ENCODE measurements around the gene ARPC4.
"Not testable (repeated sequence)": the region's sequence is repeated elsewhere in the genome, so short reads cannot be mapped to it uniquely, and the experiment has no call there.

The ARPC4 gene

GRCh38 chr3:9848860-9849259, 56.0 kb downstream of the ARPC4 start:
- not testable (repeated sequence) for H3K9ac ChIP-seq (ENCODE audit: low read depth in 1 of 2, low read length in 2 of 2); H3K36me3 ChIP-seq (ENCODE audit: control insufficient read depth in 1 of 2, insufficient read depth in 2 of 2, low read length in 2 of 2); H3K9me3 ChIP-seq (ENCODE audit: control insufficient read depth in 1 of 2, low read length in 2 of 2); H3K27ac ChIP-seq (ENCODE audit: low read depth, low read length); H3K4me3 ChIP-seq (ENCODE audit: low read depth in 1 of 2, low read length in 2 of 2); H3K27me3 ChIP-seq (ENCODE audit: control insufficient read depth in 1 of 2, insufficient read depth in 2 of 2, low read length in 2 of 2)
- H3K4me1 ChIP-seq (ENCODE audit: control insufficient read depth in 1 of 2, insufficient read depth in 2 of 2, low read length in 2 of 2) = peaks cover 0 to 14% of the 10 kb centered on the region in 2 donors

- not testable (repeated sequence) for H3K9ac ChIP-seq (ENCODE audit: low read depth in 1 of 2, low read length in 2 of 2); H3K27ac ChIP-seq (ENCODE audit: low read depth, low read length); H3K9me3 ChIP-seq (ENCODE audit: control insufficient read depth in 1 of 2, low read length in 2 of 2)
Observed at GRCh38 chr3:9851383-9851782, 58.5 kb downstream of the ARPC4 start.

GRCh38 chr3:9851926-9852325, 59.0 kb downstream of the ARPC4 start:
- not testable (repeated sequence) for H3K9ac ChIP-seq (ENCODE audit: low read depth in 1 of 2, low read length in 2 of 2); H3K27me3 ChIP-seq (ENCODE audit: control insufficient read depth in 1 of 2, insufficient read depth in 2 of 2, low read length in 2 of 2); H3K9me3 ChIP-seq (ENCODE audit: control insufficient read depth in 1 of 2, low read length in 2 of 2); H3K4me3 ChIP-seq (ENCODE audit: low read depth in 1 of 2, low read length in 2 of 2); H3K27ac ChIP-seq (ENCODE audit: low read depth, low read length); H3K36me3 ChIP-seq (ENCODE audit: control insufficient read depth in 1 of 2, insufficient read depth in 2 of 2, low read length in 2 of 2)
- H3K4me1 ChIP-seq (ENCODE audit: control insufficient read depth in 1 of 2, insufficient read depth in 2 of 2, low read length in 2 of 2) = peaks cover 0 to 10% of the 10 kb centered on the region in 2 donors

More at GRCh38 chr3:9851383-9851782, 58.5 kb downstream of the ARPC4 start:
- not testable (repeated sequence) for H3K4me3 ChIP-seq (ENCODE audit: low read depth in 1 of 2, low read length in 2 of 2); H3K27me3 ChIP-seq (ENCODE audit: control insufficient read depth in 1 of 2, insufficient read depth in 2 of 2, low read length in 2 of 2); H3K36me3 ChIP-seq (ENCODE audit: control insufficient read depth in 1 of 2, insufficient read depth in 2 of 2, low read length in 2 of 2)
- peaks cover 0 to 10% of the 10 kb centered on the region in 2 donors for H3K4me1 ChIP-seq (ENCODE audit: control insufficient read depth in 1 of 2, insufficient read depth in 2 of 2, low read length in 2 of 2)

GRCh38 chr3:9852528-9852927, 59.6 kb downstream of the ARPC4 start:
- no peak overlapping the region for H3K27ac ChIP-seq (ENCODE audit: low read depth, low read length)
- H3K36me3 ChIP-seq (ENCODE audit: control insufficient read depth in 1 of 2, insufficient read depth in 2 of 2, low read length in 2 of 2) = no peaks in the 10 kb centered on the region
- H3K9ac ChIP-seq (ENCODE audit: low read depth in 1 of 2, low read length in 2 of 2) = no peak overlapping the region
- H3K9me3 ChIP-seq (ENCODE audit: control insufficient read depth in 1 of 2, low read length in 2 of 2) = no peaks in the 10 kb centered on the region
- peaks cover 0 to 10% of the 10 kb centered on the region in 2 donors for H3K4me1 ChIP-seq (ENCODE audit: control insufficient read depth in 1 of 2, insufficient read depth in 2 of 2, low read length in 2 of 2)
- H3K4me3 ChIP-seq (ENCODE audit: low read depth in 1 of 2, low read length in 2 of 2) = no peak overlapping the region
- no peaks in the 10 kb centered on the region for H3K27me3 ChIP-seq (ENCODE audit: control insufficient read depth in 1 of 2, insufficient read depth in 2 of 2, low read length in 2 of 2)

- H3K4me3 ChIP-seq (ENCODE audit: low read depth in 1 of 2, low read length in 2 of 2); H3K9me3 ChIP-seq (ENCODE audit: control insufficient read depth in 1 of 2, low read length in 2 of 2); H3K27ac ChIP-seq (ENCODE audit: low read depth, low read length); H3K36me3 ChIP-seq (ENCODE audit: control insufficient read depth in 1 of 2, insufficient read depth in 2 of 2, low read length in 2 of 2); H3K27me3 ChIP-seq (ENCODE audit: control insufficient read depth in 1 of 2, insufficient read depth in 2 of 2, low read length in 2 of 2); H3K9ac ChIP-seq (ENCODE audit: low read depth in 1 of 2, low read length in 2 of 2): not testable (repeated sequence)
- H3K4me1 ChIP-seq (ENCODE audit: control insufficient read depth in 1 of 2, insufficient read depth in 2 of 2, low read length in 2 of 2) = peaks cover 0 to 10% of the 10 kb centered on the region in 2 donors
Observed at GRCh38 chr3:9854291-9854940, 61.5 kb downstream of the ARPC4 start.

- Histone ChIP-seq H3K9me3 (ENCODE audit: control insufficient read depth in 1 of 2, low read length in 2 of 2) (no peaks in the 10 kb centered on the region), H3K9ac (ENCODE audit: low read depth in 1 of 2, low read length in 2 of 2) (no peak overlapping the region), H3K36me3 (ENCODE audit: control insufficient read depth in 1 of 2, insufficient read depth in 2 of 2, low read length in 2 of 2) (no peaks in the 10 kb centered on the region), H3K27me3 (ENCODE audit: control insufficient read depth in 1 of 2, insufficient read depth in 2 of 2, low read length in 2 of 2) (no peaks in the 10 kb centered on the region), H3K4me3 (ENCODE audit: low read depth in 1 of 2, low read length in 2 of 2) (no peak overlapping the region), H3K4me1 (ENCODE audit: control insufficient read depth in 1 of 2, insufficient read depth in 2 of 2, low read length in 2 of 2) (peaks cover 0 to 10% of the 10 kb centered on the region in 2 donors), H3K27ac (ENCODE audit: low read depth, low read length) (no peak overlapping the region)
Observed at GRCh38 chr3:9855594-9855993, 62.7 kb downstream of the ARPC4 start.

Measured in duodenal mucosa (tissue), 2 donors.